Sigmoid colon (tissue), 4 donors: Measurements from ENCODE around the gene NDE1.

Experiments
- EP300 ChIP-seq, 4 donors: sonication (generic); formaldehyde crosslinking; IDR thresholded peaks; one replicate each; pipeline ENCODE4 v1.6.1; 2017; ENCODE audit warnings: antibody characterized with exemption in 4 of 4
- POLR2A ChIP-seq, 2 donors: fragments of 450-650 bp; IDR thresholded peaks; one replicate each; pipeline ENCODE4 v1.6.1; 2016; ENCODE audit warnings: antibody characterized with exemption in 2 of 2, mild to moderate bottlenecking in 2 of 2, moderate library complexity in 2 of 2
- POLR2AphosphoS5 ChIP-seq, 4 donors: sonication (generic); formaldehyde crosslinking; IDR thresholded peaks; one replicate each; pipeline ENCODE4 v1.6.1; 2017; ENCODE audit warnings: antibody characterized with exemption in 4 of 4

DNA sequence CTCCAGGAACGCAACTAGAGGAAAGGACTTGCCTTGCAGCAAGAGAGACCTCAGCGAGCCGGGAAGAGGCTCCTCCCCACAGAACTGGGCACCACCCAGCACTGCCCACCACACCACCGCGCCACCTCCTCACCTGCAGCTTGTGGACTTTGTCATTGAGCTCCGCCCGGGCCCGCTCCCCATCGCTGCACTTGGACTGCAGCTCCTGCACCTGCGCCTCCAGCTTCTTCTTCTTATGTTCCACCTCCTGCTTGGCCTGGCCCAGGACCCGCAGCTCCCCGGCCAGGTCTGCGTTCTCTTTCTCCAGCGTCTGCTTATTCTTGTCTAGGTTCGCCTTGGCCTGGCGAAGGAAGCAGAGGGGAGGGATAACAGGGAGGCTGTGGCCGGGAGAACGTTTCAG lies 76.7 kb downstream of the NDE1 start:
- peak in 2 of 4 donors; percentile 44 to 51 for TF ChIP-seq POLR2AphosphoS5 (IDR thresholded peaks at IDR 0.05)
- no peak for TF ChIP-seq POLR2A (IDR thresholded peaks at IDR 0.05)
- no peak for TF ChIP-seq EP300 (IDR thresholded peaks at IDR 0.05)
